ENCODE data around the gene RAB23. TPM values are rescaled to one million over a fixed set of nuclear protein-coding genes. Genes with fewer than 3 reads are reported as not detected.

RAB23 gene
- total and polyA plus RNA-seq, 2 of the 8 experiments (the other 6 are each of a cell fraction or from before 2014, with no cell fraction given) = 6.5 to 17.2 TPM

GRCh38 chr6:57246307-57246706 lies 24.2 kb upstream of the RAB23 start (continued):
- TF ChIP-seq CHD7 (IDR thresholded peaks at IDR 0.05; ENCODE audit: insufficient replicate concordance, low read length) (no peak), JUND (IDR thresholded peaks at IDR 0.05; ENCODE audit: low read length) (no peak), ATF3 (IDR thresholded peaks at IDR 0.05; ENCODE audit: insufficient read depth, low read depth, low read length) (no peak), JUN (IDR thresholded peaks at IDR 0.05; ENCODE audit: low read depth, low read length) (no peak), PHF8 (conservative IDR thresholded peaks at IDR 0.05; ENCODE audit: low read depth, low read length) (no peak), EGR1 (IDR thresholded peaks at IDR 0.05; ENCODE audit: borderline replicate concordance, low read depth, low read length) (no peak), RAD21 (IDR thresholded peaks at IDR 0.05 in 1 of 2, conservative IDR thresholded peaks at IDR 0.05 in 1 of 2; ENCODE audit: low read depth in 2 of 2, low read length in 2 of 2) (no peak), SIN3A (conservative IDR thresholded peaks at IDR 0.05 in 1 of 2, IDR thresholded peaks at IDR 0.05 in 1 of 2; ENCODE audit: low read depth in 1 of 2, low read length in 2 of 2) (no peak), USF2 (IDR thresholded peaks at IDR 0.05; ENCODE audit: low read length) (no peak)
